HG02981 (cell line): ENCODE results near the gene ANKRD20A1.
"Not testable (repeated sequence)": the region's sequence is repeated elsewhere in the genome, so short reads cannot be mapped to it uniquely, and the experiment has no call there.

Source experiments
- ATAC-seq: cut with Tn5 transposase; IDR thresholded peaks from one replicate; pipeline ENCODE4 v1.9.1; 2021; ENCODE audit warnings: mild to moderate bottlenecking, moderate library complexity; ENCODE audit not compliant: unreplicated experiment

The ANKRD20A1 gene

GRCh38 chr9:67858871-67859270 lies at the start of gene ANKRD20A1:
TSS of gene ANKRD20A1 (plus strand) at chr9:67858931. CDS start at chr9:67859427, 496 bp downstream.
- ATAC-seq, result not testable (repeated sequence)

- ATAC-seq, result not testable (repeated sequence)
Measured at GRCh38 chr9:67832088-67832487, 26.6 kb upstream of the ANKRD20A1 start.
